ENCODE measurements around the gene SERPINA3.
"Not testable (repeated sequence)": the region's sequence is repeated elsewhere in the genome, so short reads cannot be mapped to it uniquely, and the experiment has no call there.

Gene SERPINA3

DNA sequence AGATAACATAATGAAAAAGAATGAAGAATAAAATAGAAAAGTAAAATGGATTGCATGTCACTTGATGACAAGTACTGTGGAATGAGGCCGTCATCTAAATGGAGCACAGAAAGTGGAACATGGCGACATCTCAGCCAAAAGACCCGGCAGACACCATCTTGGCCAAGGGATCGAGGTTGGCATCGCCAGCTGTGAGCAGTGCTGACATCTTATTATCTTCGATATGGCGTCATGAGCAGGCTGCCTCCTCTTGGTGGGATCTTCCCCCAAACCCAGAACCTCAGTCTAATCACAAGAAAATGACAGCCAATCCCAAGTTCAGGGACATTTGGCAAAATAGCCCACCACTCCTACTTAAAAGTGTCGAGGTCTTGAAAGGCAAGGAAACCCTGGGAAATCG, 15.8 kb upstream of the SERPINA3 start:
- H3K27me3 Mint-ChIP-seq = peaks cover 7% of the 10 kb centered on the region
- H3K4me1 Mint-ChIP-seq = no peaks in the 10 kb centered on the region
- no peaks in the 10 kb centered on the region for H3K9me3 Mint-ChIP-seq
- H3K36me3 Mint-ChIP-seq = no peaks in the 10 kb centered on the region
- no peak overlapping the region for H3K4me3 Mint-ChIP-seq
- no peak overlapping the region for H3K27ac Mint-ChIP-seq

- Mint-ChIP-seq H3K9me3 (no peaks in the 10 kb centered on the region), H3K27me3 (peaks cover 7% of the 10 kb centered on the region), H3K36me3 (no peaks in the 10 kb centered on the region), H3K4me3 (no peak overlapping the region), H3K27ac (no peak overlapping the region), H3K4me1 (no peaks in the 10 kb centered on the region)
Observed at GRCh38 chr14:94597788-94598187, 14.4 kb upstream of the SERPINA3 start.

GRCh38 chr14:94598506-94598815, 13.7 kb upstream of the SERPINA3 start:
- Mint-ChIP-seq H3K36me3 (no peaks in the 10 kb centered on the region), H3K4me1 (no peaks in the 10 kb centered on the region), H3K27me3 (peaks cover 7% of the 10 kb centered on the region), H3K9me3 (no peaks in the 10 kb centered on the region), H3K27ac (no peak overlapping the region), H3K4me3 (no peak overlapping the region)

DNA sequence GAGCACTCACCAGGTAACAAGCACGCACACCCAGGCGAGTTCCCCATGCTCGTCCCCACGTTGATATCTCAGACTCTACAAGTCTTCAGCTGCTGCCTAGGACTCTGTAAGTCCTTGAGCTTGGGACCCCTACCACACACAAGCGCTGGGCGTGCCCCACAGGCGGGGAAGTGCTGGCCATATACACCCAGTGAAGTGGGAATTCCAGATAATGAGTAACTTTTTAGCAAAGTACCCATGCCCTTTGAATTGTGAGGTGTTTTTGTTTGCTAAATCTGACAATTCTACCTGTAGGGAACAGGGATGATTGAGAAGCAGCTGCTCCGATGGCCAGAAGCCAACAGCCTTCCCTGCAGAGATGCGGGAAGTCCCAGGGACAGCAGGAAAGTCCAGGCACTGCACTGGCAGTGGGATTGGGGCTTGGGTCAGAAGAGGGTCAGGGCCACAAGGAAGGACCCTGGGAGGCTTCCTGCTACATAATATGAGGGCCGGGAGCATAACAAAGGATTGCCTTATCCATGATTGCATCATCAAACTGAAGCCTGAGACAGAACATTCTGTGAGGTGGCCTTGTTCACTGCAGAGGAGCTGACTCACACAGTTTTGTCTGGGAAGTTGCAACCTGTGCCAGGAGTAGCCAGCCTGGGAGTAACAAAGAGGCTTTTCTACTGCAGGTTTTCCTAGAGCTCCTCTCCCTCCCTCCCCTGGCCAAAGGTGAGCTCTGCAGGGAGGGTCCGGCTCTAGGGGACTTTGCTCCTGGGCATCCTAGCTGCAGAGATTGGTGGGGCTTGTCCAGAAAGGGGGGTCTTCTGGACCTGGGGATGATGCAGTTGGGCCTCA, 13.2 kb upstream of the SERPINA3 start:
- H3K36me3 Mint-ChIP-seq = no peaks in the 10 kb centered on the region
- H3K27ac Mint-ChIP-seq = no peak overlapping the region
- H3K27me3 Mint-ChIP-seq = peaks cover 7% of the 10 kb centered on the region
- H3K4me1 Mint-ChIP-seq = no peaks in the 10 kb centered on the region
- H3K4me3 Mint-ChIP-seq = no peak overlapping the region
- H3K9me3 Mint-ChIP-seq = no peaks in the 10 kb centered on the region

GRCh38 chr14:94599656-94600004, 12.6 kb upstream of the SERPINA3 start:
- H3K9me3 Mint-ChIP-seq = no peaks in the 10 kb centered on the region
- H3K4me3 Mint-ChIP-seq = no peak overlapping the region
- no peaks in the 10 kb centered on the region for H3K4me1 Mint-ChIP-seq
- H3K27ac Mint-ChIP-seq = no peak overlapping the region
- peaks cover 7% of the 10 kb centered on the region for H3K27me3 Mint-ChIP-seq
- no peaks in the 10 kb centered on the region for H3K36me3 Mint-ChIP-seq

GRCh38 chr14:94600148-94600545, 12.0 kb upstream of the SERPINA3 start:
- Mint-ChIP-seq H3K4me3 (no peak overlapping the region), H3K27me3 (peaks cover 5% of the 10 kb centered on the region), H3K4me1 (no peaks in the 10 kb centered on the region), H3K27ac (no peak overlapping the region), H3K36me3 (no peaks in the 10 kb centered on the region), H3K9me3 (no peaks in the 10 kb centered on the region)

DNA sequence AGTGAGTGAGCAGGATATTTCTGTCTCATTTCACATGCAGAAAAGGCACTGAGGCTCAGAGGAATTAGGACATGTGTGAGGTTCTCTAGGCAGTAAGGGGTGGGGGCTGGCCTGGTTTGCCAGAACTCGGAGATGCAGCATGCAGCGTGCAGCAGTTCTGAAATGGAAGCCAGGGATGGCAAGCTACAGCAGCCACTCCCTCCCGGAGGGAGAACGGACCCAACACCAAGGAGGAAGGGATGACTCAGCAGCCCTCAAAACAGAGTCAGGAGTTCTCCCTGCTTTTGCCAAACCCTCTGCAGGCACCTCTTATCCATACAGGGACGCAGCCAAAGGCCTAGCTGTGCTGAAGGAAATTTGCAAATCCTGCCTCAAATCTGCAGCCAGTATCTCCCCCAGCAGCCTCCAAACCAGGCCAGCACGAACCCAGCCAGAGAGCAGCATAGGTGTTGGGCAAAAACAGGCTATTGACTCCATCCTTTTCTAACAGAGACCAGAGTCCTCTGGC, 10.3 kb upstream of the SERPINA3 start:
- Mint-ChIP-seq H3K27me3 (peaks cover 2% of the 10 kb centered on the region), H3K4me3 (no peak overlapping the region), H3K9me3 (no peaks in the 10 kb centered on the region), H3K4me1 (no peaks in the 10 kb centered on the region), H3K36me3 (no peaks in the 10 kb centered on the region), H3K27ac (no peak overlapping the region)

- Mint-ChIP-seq H3K9me3 (no peaks in the 10 kb centered on the region), H3K27me3 (peaks cover 2% of the 10 kb centered on the region), H3K4me1 (no peaks in the 10 kb centered on the region)
Observed at GRCh38 chr14:94602722-94603121, 9.5 kb upstream of the SERPINA3 start.

DNA sequence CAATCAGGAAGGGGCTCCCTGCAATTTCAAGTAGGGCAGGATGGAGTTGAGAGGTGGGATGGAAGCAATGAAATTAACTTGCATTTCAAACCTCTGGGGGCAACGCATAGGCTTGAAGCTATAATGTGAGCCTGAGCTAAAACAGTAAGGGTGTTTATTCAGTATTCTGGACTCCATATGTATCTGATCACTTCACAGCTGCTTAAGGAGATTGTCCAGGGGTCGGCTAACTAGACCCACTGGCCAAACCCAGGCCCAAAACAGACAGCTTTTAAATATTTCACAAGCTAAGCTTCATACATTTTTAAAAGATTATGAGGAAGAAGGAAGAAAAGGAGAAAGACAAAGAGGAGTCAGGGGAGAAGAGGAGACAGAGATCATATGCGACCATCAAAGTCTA, 6.8 kb upstream of the SERPINA3 start:
- H3K9me3 Mint-ChIP-seq = no peaks in the 10 kb centered on the region
- peaks cover 2% of the 10 kb centered on the region for H3K27me3 Mint-ChIP-seq
- H3K4me3 Mint-ChIP-seq = no peak overlapping the region
- no peaks in the 10 kb centered on the region for H3K4me1 Mint-ChIP-seq
- H3K27ac Mint-ChIP-seq = no peak overlapping the region
- no peaks in the 10 kb centered on the region for H3K36me3 Mint-ChIP-seq

More at GRCh38 chr14:94602722-94603121, 9.5 kb upstream of the SERPINA3 start:
- Mint-ChIP-seq H3K27ac (no peak overlapping the region), H3K36me3 (no peaks in the 10 kb centered on the region), H3K4me3 (no peak overlapping the region)

DNA sequence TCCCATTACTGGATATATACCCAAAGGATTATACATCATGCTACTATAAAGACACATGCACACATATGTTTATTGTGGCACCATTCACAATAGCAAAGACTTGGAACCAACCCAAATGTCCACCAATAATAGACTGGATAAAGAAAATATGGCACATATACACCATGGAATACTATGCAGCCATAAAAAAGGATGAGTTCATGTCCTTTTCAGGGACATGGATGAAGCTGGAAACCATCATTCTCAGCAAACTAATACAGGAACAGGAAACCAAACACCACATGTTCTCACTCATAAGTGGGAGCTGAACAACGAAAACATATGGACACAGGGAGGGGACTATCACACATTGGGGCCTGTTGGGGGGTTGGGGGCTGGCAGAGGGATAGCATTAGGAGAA, 3.2 kb upstream of the SERPINA3 start:
- H3K36me3 Mint-ChIP-seq, H3K4me1 Mint-ChIP-seq, H3K4me3 Mint-ChIP-seq, H3K9me3 Mint-ChIP-seq, H3K27ac Mint-ChIP-seq, H3K27me3 Mint-ChIP-seq: not testable (repeated sequence)

DNA sequence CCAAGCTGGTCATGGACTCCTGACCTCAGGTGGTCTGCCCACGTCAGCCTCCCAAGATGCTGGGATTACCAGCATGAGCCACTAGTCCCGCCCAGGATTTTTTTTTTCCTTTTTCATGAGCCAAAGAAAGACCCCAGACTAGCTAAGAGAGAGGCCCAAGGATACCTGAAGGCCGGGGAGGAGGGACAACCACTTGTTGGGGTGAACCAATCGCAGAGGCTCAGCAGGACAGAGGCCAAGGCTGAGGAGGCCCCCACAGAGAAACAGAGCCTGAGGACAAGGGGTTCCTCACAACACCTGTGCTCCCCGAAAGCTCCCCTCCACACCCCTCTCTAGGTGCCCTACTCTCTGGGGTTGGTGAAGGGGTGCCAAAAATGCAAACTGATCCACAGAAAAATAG, 1.0 kb upstream of the SERPINA3 start:
- Mint-ChIP-seq H3K27me3 (no peaks in the 10 kb centered on the region), H3K4me1 (no peaks in the 10 kb centered on the region), H3K36me3 (no peaks in the 10 kb centered on the region), H3K27ac (no peak overlapping the region), H3K4me3 (no peak overlapping the region), H3K9me3 (no peaks in the 10 kb centered on the region)

DNA sequence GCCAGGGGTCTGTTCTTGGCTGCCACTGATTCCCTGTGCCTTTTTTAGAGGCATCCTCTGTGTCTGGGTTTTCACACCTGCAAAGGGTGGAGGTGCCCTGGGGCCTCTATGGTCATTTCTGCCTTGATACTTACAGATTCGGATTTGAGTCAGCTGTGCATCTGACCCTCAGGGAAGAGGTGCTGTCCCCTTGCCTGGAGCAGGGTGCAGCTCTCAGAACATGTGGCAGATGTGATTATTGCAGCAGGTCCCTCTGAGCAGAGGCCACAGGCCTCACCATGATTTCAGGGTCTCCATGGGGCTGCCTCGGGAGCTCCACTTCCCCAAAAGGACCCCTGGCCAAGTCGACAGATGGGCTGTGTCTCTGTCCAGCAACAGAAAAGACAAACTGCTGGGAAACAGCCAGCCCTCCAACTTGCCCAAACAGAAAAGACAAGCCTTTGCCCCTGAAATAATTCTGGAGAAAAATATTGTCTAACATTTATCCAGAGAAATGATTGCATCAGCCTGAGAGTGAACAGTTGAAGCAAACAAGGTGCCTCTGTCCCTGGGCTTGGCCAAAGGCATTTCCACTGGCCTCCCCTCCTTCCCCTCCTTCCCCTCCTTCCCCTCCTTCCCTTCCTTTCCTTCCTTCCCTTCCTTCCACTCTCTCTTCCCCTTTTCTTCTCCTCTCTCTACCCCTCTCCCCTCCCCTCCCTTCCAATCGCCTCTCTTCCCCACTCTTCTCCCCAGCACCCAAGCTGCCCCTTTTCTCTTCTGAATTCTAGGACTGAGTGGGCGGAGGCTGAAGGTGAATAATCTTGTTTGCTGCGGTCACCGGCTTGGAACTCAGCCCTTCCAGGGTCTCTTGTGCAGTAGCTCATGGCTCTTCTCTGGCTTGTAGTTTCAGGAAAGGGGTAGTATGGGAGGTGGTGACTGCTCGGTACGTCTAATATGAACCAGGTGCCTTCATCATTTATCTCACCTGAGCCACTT, 676 bp downstream of the SERPINA3 start:
- H3K27ac Mint-ChIP-seq = no peak overlapping the region
- no peaks in the 10 kb centered on the region for H3K27me3 Mint-ChIP-seq
- no peaks in the 10 kb centered on the region for H3K9me3 Mint-ChIP-seq
- no peak overlapping the region for H3K4me3 Mint-ChIP-seq
- H3K36me3 Mint-ChIP-seq = no peaks in the 10 kb centered on the region
- no peaks in the 10 kb centered on the region for H3K4me1 Mint-ChIP-seq

- Mint-ChIP-seq H3K27me3 (no peaks in the 10 kb centered on the region), H3K36me3 (no peaks in the 10 kb centered on the region), H3K9me3 (peaks cover 5% of the 10 kb centered on the region), H3K27ac (no peak overlapping the region), H3K4me3 (no peak overlapping the region), H3K4me1 (no peaks in the 10 kb centered on the region)
Observed at GRCh38 chr14:94613720-94614644, 1.8 kb downstream of the SERPINA3 start.

DNA sequence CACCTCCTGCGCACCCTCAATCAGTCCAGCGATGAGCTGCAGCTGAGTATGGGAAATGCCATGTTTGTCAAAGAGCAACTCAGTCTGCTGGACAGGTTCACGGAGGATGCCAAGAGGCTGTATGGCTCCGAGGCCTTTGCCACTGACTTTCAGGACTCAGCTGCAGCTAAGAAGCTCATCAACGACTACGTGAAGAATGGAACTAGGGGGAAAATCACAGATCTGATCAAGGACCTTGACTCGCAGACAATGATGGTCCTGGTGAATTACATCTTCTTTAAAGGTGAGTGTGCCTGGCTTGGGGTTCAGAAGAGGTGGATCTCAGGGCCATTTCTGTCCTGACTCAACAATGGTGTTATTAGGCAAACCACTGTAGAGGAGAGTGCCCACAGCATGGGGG, 2.6 kb downstream of the SERPINA3 start:
- peaks cover 8% of the 10 kb centered on the region for H3K9me3 Mint-ChIP-seq
- no peaks in the 10 kb centered on the region for H3K27me3 Mint-ChIP-seq
- no peaks in the 10 kb centered on the region for H3K4me1 Mint-ChIP-seq
- no peak overlapping the region for H3K4me3 Mint-ChIP-seq
- H3K27ac Mint-ChIP-seq = no peak overlapping the region
- H3K36me3 Mint-ChIP-seq = no peaks in the 10 kb centered on the region

DNA sequence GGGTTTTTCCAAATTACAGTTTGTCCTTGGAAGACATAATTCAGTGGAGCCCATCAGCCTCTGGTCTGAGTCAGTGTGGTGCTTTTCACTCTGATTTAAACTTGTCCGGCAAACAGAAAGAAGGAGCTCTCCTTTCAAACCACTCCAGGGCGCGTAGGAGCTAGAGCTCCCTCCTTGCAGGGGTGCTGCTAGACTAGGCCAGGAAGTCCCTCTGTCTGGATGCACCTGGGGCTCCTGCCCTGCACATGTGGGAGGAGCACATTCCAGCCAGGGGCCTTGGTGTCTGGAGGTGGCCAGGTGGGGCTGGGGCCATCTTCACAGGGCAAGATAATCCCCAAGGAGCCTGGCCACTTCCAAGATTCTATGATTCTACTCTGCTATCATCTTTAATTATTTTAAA, 3.1 kb downstream of the SERPINA3 start:
- Mint-ChIP-seq H3K4me1 (no peaks in the 10 kb centered on the region), H3K27me3 (no peaks in the 10 kb centered on the region), H3K4me3 (no peak overlapping the region), H3K27ac (no peak overlapping the region), H3K36me3 (no peaks in the 10 kb centered on the region), H3K9me3 (peaks cover 8% of the 10 kb centered on the region)
